Erythroblast (primary cell): ENCODE data around the gene JAKMIP3.

Experiments
- GATA1 ChIP-seq: IDR thresholded peaks from 2 replicates; pipeline ENCODE4 v1.6.1; 2011; ENCODE audit warnings: low read depth, mild to moderate bottlenecking, control low read depth, low read length, moderate library complexity
- POLR2A ChIP-seq: IDR thresholded peaks from 2 replicates; pipeline ENCODE4 v1.6.1; 2011; ENCODE audit warnings: mild to moderate bottlenecking, low read length

DNA sequence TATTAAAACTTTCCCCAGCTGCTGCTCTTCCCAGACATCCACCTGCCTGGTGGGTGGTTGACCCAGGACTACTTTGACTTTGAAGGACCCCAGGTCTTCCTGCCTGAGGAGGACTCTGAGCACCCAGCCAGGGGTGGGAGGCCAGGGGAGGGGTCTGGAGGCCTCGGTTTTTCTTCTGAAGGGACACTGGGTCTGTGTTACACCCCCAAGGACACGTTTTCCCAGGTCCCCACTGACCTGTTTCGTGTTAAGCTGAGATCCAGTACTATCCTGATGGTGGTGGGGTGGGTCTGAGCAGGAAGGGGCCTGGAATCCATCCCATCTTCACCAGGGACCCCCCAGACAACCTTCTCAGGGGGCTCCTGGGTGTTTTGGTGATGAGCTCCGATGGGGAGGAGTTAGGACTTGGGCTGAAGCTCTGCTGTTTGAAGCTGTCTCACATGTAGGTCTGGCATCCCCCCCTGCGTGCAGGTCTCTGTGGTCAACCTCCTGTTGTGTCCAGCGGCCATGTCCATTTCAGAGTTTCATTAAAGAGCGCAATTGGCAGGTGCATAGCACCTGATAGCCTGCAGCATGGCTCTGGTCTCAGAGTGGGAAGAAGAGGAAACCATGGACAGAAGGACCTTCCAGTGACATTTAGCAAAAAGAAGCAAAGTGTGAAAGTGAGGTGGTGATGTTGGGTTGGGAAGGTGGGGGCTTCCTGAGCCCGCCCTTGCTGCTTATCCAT lies 3.5 kb downstream of the JAKMIP3 start:
- TF ChIP-seq POLR2A (no peak), GATA1 (no peak)
